ENCODE data around the gene DLGAP1. TPM values are rescaled to one million over a fixed set of nuclear protein-coding genes. Genes with fewer than 3 reads are reported as not detected.

The DLGAP1 gene
- total RNA-seq, 1 donor from 2014 or later = 11.5 TPM

GRCh38 chr18:3717376-3718025 is 737.6 kb downstream of the DLGAP1 start:
- H3K36me3 Mint-ChIP-seq (ENCODE audit: low read depth) = no peaks in the 10 kb centered on the region
- H3K4me1 Mint-ChIP-seq = peaks cover 16% of the 10 kb centered on the region
- no peak overlapping the region for H3K4me3 Mint-ChIP-seq
- no peak overlapping the region for H3K27ac Mint-ChIP-seq (ENCODE audit: unreplicated experiment)
- no peak for DNase-seq (ENCODE audit: low read depth, low spot score)
- H3K9me3 Mint-ChIP-seq = no peaks in the 10 kb centered on the region
- no peaks in the 10 kb centered on the region for H3K27me3 Mint-ChIP-seq (ENCODE audit: low read depth)
- no peak for TF ChIP-seq CTCF (conservative IDR thresholded peaks at IDR 0.05)

- no peak for TF ChIP-seq CTCF (conservative IDR thresholded peaks at IDR 0.05)
- no peaks in the 10 kb centered on the region for H3K9me3 Mint-ChIP-seq
- DNase-seq (ENCODE audit: low read depth, low spot score) = no peak
- no peak overlapping the region for H3K27ac Mint-ChIP-seq (ENCODE audit: unreplicated experiment)
- H3K4me1 Mint-ChIP-seq = peaks cover 5% of the 10 kb centered on the region
- no peaks in the 10 kb centered on the region for H3K27me3 Mint-ChIP-seq (ENCODE audit: low read depth)
- no peak overlapping the region for H3K4me3 Mint-ChIP-seq
- no peaks in the 10 kb centered on the region for H3K36me3 Mint-ChIP-seq (ENCODE audit: low read depth)
Observed at GRCh38 chr18:3716116-3716660, 738.9 kb downstream of the DLGAP1 start.

GRCh38 chr18:3715231-3716080 is 739.7 kb downstream of the DLGAP1 start:
- H3K4me1 Mint-ChIP-seq = peaks cover 7% of the 10 kb centered on the region
- no peak overlapping the region for H3K4me3 Mint-ChIP-seq
- no peaks in the 10 kb centered on the region for H3K27me3 Mint-ChIP-seq (ENCODE audit: low read depth)
- H3K9me3 Mint-ChIP-seq = no peaks in the 10 kb centered on the region
- DNase-seq (ENCODE audit: low read depth, low spot score) = no peak
- no peak overlapping the region for H3K27ac Mint-ChIP-seq (ENCODE audit: unreplicated experiment)
- no peaks in the 10 kb centered on the region for H3K36me3 Mint-ChIP-seq (ENCODE audit: low read depth)
- no peak for TF ChIP-seq CTCF (conservative IDR thresholded peaks at IDR 0.05)

- H3K36me3 Mint-ChIP-seq (ENCODE audit: low read depth) = no peaks in the 10 kb centered on the region
- TF ChIP-seq CTCF (conservative IDR thresholded peaks at IDR 0.05) = no peak
- DNase-seq (ENCODE audit: low read depth, low spot score) = no peak
- H3K27me3 Mint-ChIP-seq (ENCODE audit: low read depth) = no peaks in the 10 kb centered on the region
- no peak overlapping the region for H3K4me3 Mint-ChIP-seq
- peaks cover 9% of the 10 kb centered on the region for H3K4me1 Mint-ChIP-seq
- H3K27ac Mint-ChIP-seq (ENCODE audit: unreplicated experiment) = no peak overlapping the region
- no peaks in the 10 kb centered on the region for H3K9me3 Mint-ChIP-seq
Observed at GRCh38 chr18:3713708-3714107, 741.4 kb downstream of the DLGAP1 start.

GRCh38 chr18:3713166-3713565 is 741.9 kb downstream of the DLGAP1 start:
- no peak overlapping the region for H3K4me3 Mint-ChIP-seq

More at GRCh38 chr18:3713166-3713565, 741.9 kb downstream of the DLGAP1 start:
- Mint-ChIP-seq H3K27ac (ENCODE audit: unreplicated experiment) (no peak overlapping the region), H3K4me1 (peaks cover 9% of the 10 kb centered on the region), H3K9me3 (no peaks in the 10 kb centered on the region), H3K27me3 (ENCODE audit: low read depth) (no peaks in the 10 kb centered on the region), H3K36me3 (ENCODE audit: low read depth) (no peaks in the 10 kb centered on the region)
- TF ChIP-seq CTCF (conservative IDR thresholded peaks at IDR 0.05) = no peak
- DNase-seq (ENCODE audit: low read depth, low spot score) = no peak
